SK-N-DZ (cell line): Measurements from ENCODE around the gene DMP1.
"Not testable (repeated sequence)": the region's sequence is repeated elsewhere in the genome, so short reads cannot be mapped to it uniquely, and the experiment has no call there.

Experiments
- DNase-seq: peaks from one replicate; pipeline ENCODE4 v3.0.0-alpha.2; 2015; ENCODE audit warnings: low spot score

Gene DMP1

GRCh38 chr4:87679449-87680169, 29.5 kb downstream of the DMP1 start:
- DNase-seq: peak; percentile 58

DNA sequence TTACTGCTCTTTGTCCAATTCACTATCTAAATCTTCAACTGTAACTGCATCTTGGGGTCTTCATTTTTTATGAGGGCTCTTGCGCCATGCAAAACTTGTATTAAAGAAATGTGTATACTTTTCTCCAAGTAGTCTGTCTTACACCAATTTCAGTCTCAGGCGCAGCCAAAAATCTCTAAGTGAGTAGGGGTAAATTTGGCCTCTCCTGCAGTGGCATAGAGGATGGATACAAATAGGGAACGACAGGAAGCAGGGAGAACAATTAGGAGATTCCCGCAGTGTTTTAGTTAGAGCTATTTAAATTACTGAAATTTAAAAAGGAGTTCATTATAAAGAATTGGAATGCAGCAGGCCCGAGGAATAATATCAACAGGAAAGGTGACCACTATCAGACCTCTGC, 30.2 kb downstream of the DMP1 start:
- DNase-seq: no peak

DNA sequence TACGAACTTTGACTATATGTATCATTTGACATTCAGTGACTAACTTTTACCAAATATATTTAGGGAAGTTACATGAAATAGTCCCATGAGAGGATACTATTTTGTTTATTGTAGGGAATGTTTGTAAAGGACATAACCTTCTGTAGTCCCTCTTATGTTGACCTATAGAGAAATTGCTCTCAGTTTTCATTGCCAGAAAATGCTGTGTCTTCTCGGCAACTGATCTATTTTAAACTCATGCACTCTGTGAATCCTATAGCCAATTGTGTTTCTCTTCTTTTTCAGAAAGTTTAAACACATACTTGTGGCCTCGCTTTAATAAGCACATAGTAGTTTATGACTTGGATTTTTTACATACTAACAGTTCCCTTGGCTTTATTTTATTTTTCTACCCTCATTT, 38.2 kb downstream of the DMP1 start:
- no peak for DNase-seq

DNA sequence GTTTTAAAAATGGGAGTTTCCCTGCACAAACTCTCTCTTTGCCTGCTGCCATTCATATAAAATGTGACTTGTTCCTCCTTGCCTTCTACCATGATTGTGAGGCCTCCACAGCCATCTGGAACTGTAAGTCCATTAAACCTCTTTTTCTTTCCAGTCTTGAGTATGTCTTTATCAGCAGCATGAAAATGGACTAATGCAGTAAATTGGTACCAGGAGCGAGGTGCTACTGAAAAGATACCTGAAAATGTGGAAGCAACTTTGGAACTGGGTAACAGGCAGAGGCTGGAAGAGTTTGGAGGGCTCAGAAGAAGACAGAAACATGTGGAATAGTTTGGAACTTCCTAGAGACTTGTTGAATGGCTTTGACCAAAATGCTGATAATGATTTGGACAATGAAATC, 40.9 kb downstream of the DMP1 start:
- DNase-seq: not testable (repeated sequence)

DNA sequence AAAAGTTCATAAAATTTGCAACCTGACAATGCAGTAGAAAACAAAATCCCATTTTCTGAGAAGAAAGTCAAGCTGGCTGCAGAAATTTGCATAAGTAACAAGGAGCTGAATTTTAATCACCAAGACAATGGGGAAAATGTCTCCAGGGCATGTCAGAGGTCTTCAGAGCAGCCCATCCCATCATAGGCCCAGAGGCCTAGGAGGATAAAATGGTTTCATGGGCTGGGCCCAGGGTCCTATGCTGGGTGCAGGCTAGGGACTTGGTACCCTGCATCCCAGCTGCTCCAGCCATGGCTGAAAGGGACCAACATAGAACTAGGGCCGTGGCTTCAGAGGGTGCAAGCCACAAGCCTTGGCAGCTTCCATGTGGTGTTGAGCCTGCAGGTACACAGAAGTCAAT, 42.0 kb downstream of the DMP1 start:
- DNase-seq: not testable (repeated sequence)

DNA sequence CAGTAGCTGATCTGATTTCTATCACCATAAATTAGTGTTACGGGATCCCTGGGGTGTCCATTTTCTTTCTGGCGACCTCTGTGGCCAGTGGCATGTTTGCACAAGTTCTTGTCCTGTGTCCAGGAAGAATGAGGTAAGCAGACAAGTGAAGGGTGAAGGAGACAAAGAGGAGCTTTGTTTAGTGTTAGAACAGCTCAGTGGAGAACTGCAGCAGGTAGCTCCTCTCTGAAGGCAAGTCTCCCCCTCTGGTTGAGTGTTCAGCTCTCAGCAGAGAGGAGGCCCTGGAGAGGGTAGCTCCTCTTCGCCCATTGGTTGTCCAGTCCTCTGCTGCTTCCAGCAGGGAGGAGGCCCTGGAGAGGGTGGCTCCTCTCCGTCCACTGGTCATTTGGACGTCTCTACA, 47.2 kb downstream of the DMP1 start:
- DNase-seq: no peak

GRCh38 chr4:87697945-87698344, 47.9 kb downstream of the DMP1 start:
- DNase-seq: no peak

- DNase-seq: no peak
Measured at GRCh38 chr4:87698394-87698793, 48.3 kb downstream of the DMP1 start.

DNA sequence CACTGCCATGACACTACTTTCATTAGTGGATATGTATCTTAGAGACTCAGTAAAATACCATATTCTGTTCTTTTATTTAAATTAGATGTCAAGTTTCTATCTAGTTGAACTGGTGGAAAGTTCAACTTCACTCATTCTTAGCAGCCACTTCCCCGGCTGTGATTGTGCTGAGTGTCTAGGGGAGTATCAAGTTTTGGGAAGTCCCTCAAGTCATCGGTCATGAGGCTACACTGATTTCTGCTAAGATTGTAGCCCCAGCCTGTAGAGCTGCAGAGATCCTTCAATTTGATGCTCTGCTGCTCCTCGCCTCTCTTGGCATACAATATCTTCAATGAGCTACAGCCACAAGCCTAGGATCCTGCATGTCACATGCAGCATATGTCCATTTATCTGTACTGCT, 53.9 kb downstream of the DMP1 start:
- no peak for DNase-seq

DNA sequence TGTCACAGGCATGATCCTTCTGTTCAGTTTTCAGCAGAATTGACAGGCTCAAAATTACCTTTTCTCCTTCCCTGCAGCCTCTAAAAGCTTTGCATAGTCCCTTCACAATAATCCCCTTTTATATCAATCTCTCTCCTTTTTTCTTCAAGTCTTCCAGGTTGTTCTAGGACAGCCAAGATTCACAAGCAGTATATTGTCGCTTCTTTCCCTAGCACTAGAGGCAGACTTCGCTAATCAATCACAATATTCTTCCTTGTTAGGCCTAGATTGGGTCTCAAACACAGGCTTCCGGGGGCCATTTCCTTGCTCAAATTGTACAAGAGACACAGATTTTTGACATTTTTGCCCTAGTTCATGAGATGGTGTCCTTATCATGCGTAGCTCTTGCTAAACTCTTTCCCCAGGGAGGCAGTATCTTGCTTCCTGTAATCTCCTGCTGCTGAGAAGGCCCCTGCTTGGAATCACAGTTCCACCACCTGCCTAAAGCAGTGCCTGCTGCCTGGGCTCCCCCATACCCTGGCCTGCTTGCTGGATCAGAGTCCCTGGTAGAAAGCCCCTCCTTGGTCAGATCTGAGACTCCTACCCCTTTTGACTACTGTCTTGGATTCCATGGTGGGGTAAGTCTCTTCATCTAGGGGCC, 57.3 kb downstream of the DMP1 start:
- DNase-seq: no peak
